Measurements from ENCODE around the gene TSPAN12.
A peak's percentile ranks its signal among the peaks of the same experiment; 100 is the strongest.

Gene TSPAN12

GRCh38 chr7:120806669-120807068 lies 51.3 kb downstream of the TSPAN12 start (continued):
- peak; percentile 75 for TF ChIP-seq ZNF18 (tag by site-specific recombination; IDR thresholded peaks at IDR 0.05)
- TF ChIP-seq ZNF184 (tag by site-specific recombination; IDR thresholded peaks at IDR 0.05) = peak; percentile 87; the same call in 1 of the 2 replicates
- no peak for TF ChIP-seq ZNF549 (tag by site-specific recombination; IDR thresholded peaks at IDR 0.05)
- TF ChIP-seq ZNF138 (tag by site-specific recombination; IDR thresholded peaks at IDR 0.05; ENCODE audit: borderline replicate concordance) = no peak
- no peak for TF ChIP-seq ZNF274 (IDR thresholded peaks at IDR 0.05; ENCODE audit: low read length)
- TF ChIP-seq ZNF274 (tag by site-specific recombination; IDR thresholded peaks at IDR 0.05; ENCODE audit: borderline replicate concordance) = no peak
- TF ChIP-seq MZF1 (tag by site-specific recombination; IDR thresholded peaks at IDR 0.05; ENCODE audit: borderline replicate concordance) = peak; percentile 88
- no peak for TF ChIP-seq EGR2 (tag by site-specific recombination; IDR thresholded peaks at IDR 0.05; ENCODE audit: low read depth)
- peak; percentile 48; the same call in 1 of the 2 replicates for TF ChIP-seq ZNF692 (tag by site-specific recombination; IDR thresholded peaks at IDR 0.05)
- peak; percentile 84 for TF ChIP-seq BCL6B (tag by site-specific recombination; IDR thresholded peaks at IDR 0.05)
- 0 out of 2 replicates have a peak, but pooled peaks have one; percentile 52 for TF ChIP-seq ZBTB7A (tag by site-specific recombination; IDR thresholded peaks at IDR 0.05; ENCODE audit: low read depth)
- TF ChIP-seq KLF17 (tag by site-specific recombination; IDR thresholded peaks at IDR 0.05) = peak; percentile 95
- TF ChIP-seq ZNF660 (tag by site-specific recombination; IDR thresholded peaks at IDR 0.05) = no peak
- TF ChIP-seq ZNF664 (tag by site-specific recombination; IDR thresholded peaks at IDR 0.05) = no peak
- TF ChIP-seq ZNF248 (tag by site-specific recombination; IDR thresholded peaks at IDR 0.05) = no peak
- no peak for TF ChIP-seq ZNF776 (tag by site-specific recombination; IDR thresholded peaks at IDR 0.05; ENCODE audit: borderline replicate concordance)
- TF ChIP-seq ZNF449 (tag by site-specific recombination; IDR thresholded peaks at IDR 0.05) = peak; percentile 49; the same call in 1 of the 2 replicates
- TF ChIP-seq GLIS2 (tag by site-specific recombination; IDR thresholded peaks at IDR 0.05) = 0 out of 2 replicates have a peak, but pooled peaks have one; percentile 17
- TF ChIP-seq ZNF707 (tag by site-specific recombination; IDR thresholded peaks at IDR 0.05) = no peak
- no peak for TF ChIP-seq ZNF670 (tag by site-specific recombination; IDR thresholded peaks at IDR 0.05; ENCODE audit: low read depth)
- 0 out of 2 replicates have a peak, but pooled peaks have one; percentile 28 for TF ChIP-seq ZFP37 (tag by site-specific recombination; IDR thresholded peaks at IDR 0.05)
- no peak for TF ChIP-seq ZNF518A (tag by site-specific recombination; conservative IDR thresholded peaks at IDR 0.05; ENCODE audit: low read depth)
- TF ChIP-seq ZNF76 (tag by site-specific recombination; IDR thresholded peaks at IDR 0.05; ENCODE audit: borderline replicate concordance, low read depth) = peak; percentile 45; the same call in 1 of the 2 replicates
- TF ChIP-seq YY1 (tag by site-specific recombination; IDR thresholded peaks at IDR 0.05) = peak; percentile 18; the same call in 1 of the 2 replicates
- no peak for TF ChIP-seq ZNF174 (tag by site-specific recombination; IDR thresholded peaks at IDR 0.05)
- no peak for TF ChIP-seq ZNF548 (tag by site-specific recombination; IDR thresholded peaks at IDR 0.05)
- 0 out of 2 replicates have a peak, but pooled peaks have one; percentile 12 for TF ChIP-seq ZNF221 (tag by site-specific recombination; IDR thresholded peaks at IDR 0.05; ENCODE audit: borderline replicate concordance)
- TF ChIP-seq ZSCAN16 (tag by site-specific recombination; IDR thresholded peaks at IDR 0.05) = no peak
- peak; percentile 92 for TF ChIP-seq ZNF629 (tag by site-specific recombination; IDR thresholded peaks at IDR 0.05)

Data from HEK293 (cell line).